SK-N-SH (cell line): ENCODE data around the gene C10orf62. TPM values are rescaled to one million over a fixed set of nuclear protein-coding genes. Genes with fewer than 3 reads are reported as not detected.

Experiments used
- CHD2 ChIP-seq: fragments of 150-350 bp; IDR thresholded peaks from 2 replicates; pipeline ENCODE4 v1.6.1; 2018; ENCODE audit warnings: low read length; ENCODE audit not compliant: partially characterized antibody
- ELF1 ChIP-seq: IDR thresholded peaks from 2 replicates; pipeline ENCODE4 v1.4.0; 2012
- EZH2phosphoT487 ChIP-seq: fragments of 200-600 bp; sonication (generic); IDR thresholded peaks from 2 replicates; pipeline ENCODE4 v1.6.1; 2017; ENCODE audit warnings: low read depth, mixed run types, mild to moderate bottlenecking, antibody characterized with exemption, moderate library complexity, borderline replicate concordance
- FOSL2 ChIP-seq: IDR thresholded peaks from 2 replicates; pipeline ENCODE4 v1.4.0; 2012; ENCODE audit warnings: low read depth, mild to moderate bottlenecking, moderate library complexity, borderline replicate concordance
- FOXJ3 ChIP-seq: sonication (generic); formaldehyde crosslinking; IDR thresholded peaks from 2 replicates; pipeline ENCODE4 v1.5.1; 2020; ENCODE audit warnings: mild to moderate bottlenecking, missing genetic modification reagents
- GABPA ChIP-seq: IDR thresholded peaks from 2 replicates; pipeline ENCODE4 v1.4.0; 2012; ENCODE audit warnings: low read depth, mild to moderate bottlenecking
- GATA2 ChIP-seq: sonication (generic); formaldehyde crosslinking; IDR thresholded peaks from 2 replicates; pipeline ENCODE4 v1.5.0; 2020; ENCODE audit warnings: mild to moderate bottlenecking, missing genetic modification reagents
- IRF3 ChIP-seq: fragments of 150-350 bp; IDR thresholded peaks from 2 replicates; pipeline ENCODE4 v1.6.1; 2016; ENCODE audit warnings: mild to moderate bottlenecking, low read depth, low read length
- MEF2A ChIP-seq: IDR thresholded peaks from 2 replicates; pipeline ENCODE4 v1.4.0; 2012; ENCODE audit warnings: low read depth, borderline replicate concordance
- MXI1 ChIP-seq: IDR thresholded peaks from 2 replicates; pipeline ENCODE4 v1.6.1; 2012; ENCODE audit warnings: mild to moderate bottlenecking, low read depth, low read length, improper control_type of control experiment
- PBX3 ChIP-seq: IDR thresholded peaks from 2 replicates; pipeline ENCODE4; 2012
- RCOR1 ChIP-seq: fragments of 150-350 bp; IDR thresholded peaks from 2 replicates; pipeline ENCODE4 v1.6.1; 2017; ENCODE audit warnings: antibody characterized with exemption, low read length
- TAF1 ChIP-seq: IDR thresholded peaks from 2 replicates; pipeline ENCODE4 v1.6.1; 2012; ENCODE audit warnings: low read depth, mild to moderate bottlenecking, low read length, moderate library complexity, borderline replicate concordance
- USF2 ChIP-seq: fragments of 150-350 bp; IDR thresholded peaks from 2 replicates; pipeline ENCODE4 v1.6.1; 2017; ENCODE audit warnings: antibody characterized with exemption, low read length, low read depth, borderline replicate concordance
- YY1 ChIP-seq: IDR thresholded peaks from 2 replicates; pipeline ENCODE4 v1.4.0; 2012; ENCODE audit warnings: low read depth, mild to moderate bottlenecking
- polyA plus RNA-seq, 3 experiments: library from polyadenylated mRNA; depleted of rRNA; stranded (reverse); fragments of >200 nt; gene quantifications; 2 replicates each; pipeline ENCODE4 v1.2.3, GENCODE V29; 2012
- TF ChIP-seq, protein P1 (sequence below): IDR thresholded peaks from 2 replicates; pipeline ENCODE4 v1.6.1; 2012; ENCODE audit warnings: mild to moderate bottlenecking, low read depth, low read length, moderate library complexity

The C10orf62 gene
- polyA plus RNA-seq, 1 of the 3 experiments (the other 2 are of a cell fraction), result 0.07 TPM

GRCh38 chr10:97632949-97633884 lies 43.7 kb downstream of the C10orf62 start, which contains the start of gene MORN4 (continued):
- TF ChIP-seq PBX3, result no peak
- no peak for TF ChIP-seq EZH2phosphoT487
- TF ChIP-seq CHD2, result peak; percentile 91
- peak; percentile 17; the same call in 1 of the 2 replicates for TF ChIP-seq GATA2
- no peak for TF ChIP-seq FOXJ3 (CRISPR knock-in tag)
- peak; percentile 41 for TF ChIP-seq TAF1
- no peak for TF ChIP-seq USF2
- no peak for TF ChIP-seq MEF2A
- peak; percentile 88 for TF ChIP-seq MXI1
- TF ChIP-seq GABPA, result no peak
- no peak for TF ChIP-seq ELF1
- TF ChIP-seq IRF3, result peak; percentile 83
- TF ChIP-seq, protein P1, sequence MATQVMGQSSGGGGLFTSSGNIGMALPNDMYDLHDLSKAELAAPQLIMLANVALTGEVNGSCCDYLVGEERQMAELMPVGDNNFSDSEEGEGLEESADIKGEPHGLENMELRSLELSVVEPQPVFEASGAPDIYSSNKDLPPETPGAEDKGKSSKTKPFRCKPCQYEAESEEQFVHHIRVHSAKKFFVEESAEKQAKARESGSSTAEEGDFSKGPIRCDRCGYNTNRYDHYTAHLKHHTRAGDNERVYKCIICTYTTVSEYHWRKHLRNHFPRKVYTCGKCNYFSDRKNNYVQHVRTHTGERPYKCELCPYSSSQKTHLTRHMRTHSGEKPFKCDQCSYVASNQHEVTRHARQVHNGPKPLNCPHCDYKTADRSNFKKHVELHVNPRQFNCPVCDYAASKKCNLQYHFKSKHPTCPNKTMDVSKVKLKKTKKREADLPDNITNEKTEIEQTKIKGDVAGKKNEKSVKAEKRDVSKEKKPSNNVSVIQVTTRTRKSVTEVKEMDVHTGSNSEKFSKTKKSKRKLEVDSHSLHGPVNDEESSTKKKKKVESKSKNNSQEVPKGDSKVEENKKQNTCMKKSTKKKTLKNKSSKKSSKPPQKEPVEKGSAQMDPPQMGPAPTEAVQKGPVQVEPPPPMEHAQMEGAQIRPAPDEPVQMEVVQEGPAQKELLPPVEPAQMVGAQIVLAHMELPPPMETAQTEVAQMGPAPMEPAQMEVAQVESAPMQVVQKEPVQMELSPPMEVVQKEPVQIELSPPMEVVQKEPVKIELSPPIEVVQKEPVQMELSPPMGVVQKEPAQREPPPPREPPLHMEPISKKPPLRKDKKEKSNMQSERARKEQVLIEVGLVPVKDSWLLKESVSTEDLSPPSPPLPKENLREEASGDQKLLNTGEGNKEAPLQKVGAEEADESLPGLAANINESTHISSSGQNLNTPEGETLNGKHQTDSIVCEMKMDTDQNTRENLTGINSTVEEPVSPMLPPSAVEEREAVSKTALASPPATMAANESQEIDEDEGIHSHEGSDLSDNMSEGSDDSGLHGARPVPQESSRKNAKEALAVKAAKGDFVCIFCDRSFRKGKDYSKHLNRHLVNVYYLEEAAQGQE, result no peak
- no peak for TF ChIP-seq FOSL2
- TF ChIP-seq RCOR1, result no peak
- peak; percentile 99 for TF ChIP-seq YY1
